ENCODE data around the gene MTO1.
"Not testable (repeated sequence)": the region's sequence is repeated elsewhere in the genome, so short reads cannot be mapped to it uniquely, and the experiment has no call there.

Gene MTO1

DNA sequence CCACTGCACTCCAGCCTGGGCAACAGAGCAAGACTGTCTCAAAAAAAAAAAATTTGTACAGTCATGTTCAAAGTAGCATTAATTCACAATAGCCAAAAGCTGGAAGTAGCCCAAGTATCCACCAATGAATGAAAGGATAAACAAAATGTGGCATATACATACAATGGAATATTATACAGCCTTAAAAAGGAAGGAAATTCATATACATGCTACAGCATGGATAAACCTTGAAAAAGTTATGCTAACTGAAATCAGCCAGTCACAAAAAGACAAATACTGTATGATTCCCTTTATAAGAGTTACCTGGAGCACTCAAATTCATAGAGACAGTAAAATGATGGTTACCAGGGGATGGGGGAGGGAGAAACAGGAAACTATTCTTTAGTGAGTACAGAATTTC is 43.6 kb downstream of the MTO1 start:
- DNase-seq, result no peak

DNA sequence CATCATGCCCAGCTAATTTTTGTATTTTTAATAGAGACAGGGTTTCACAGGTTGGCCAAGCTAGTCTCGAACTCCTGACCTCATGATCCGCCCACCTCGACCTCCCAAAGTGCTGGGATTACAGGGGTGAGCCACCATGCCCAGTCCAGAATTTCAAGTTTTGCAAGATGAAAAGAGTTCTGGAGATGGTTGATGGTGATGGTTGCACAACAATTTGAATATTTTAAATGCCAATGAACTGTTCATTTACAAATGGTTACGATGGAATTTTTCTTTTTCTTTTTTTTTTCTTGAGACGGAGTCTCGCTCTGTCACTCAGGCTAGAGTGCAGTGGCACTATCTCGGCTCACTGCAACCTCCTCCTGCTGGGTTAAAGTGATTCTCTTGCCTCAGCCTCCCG is 44.2 kb downstream of the MTO1 start:
- not testable (repeated sequence) for DNase-seq

DNA sequence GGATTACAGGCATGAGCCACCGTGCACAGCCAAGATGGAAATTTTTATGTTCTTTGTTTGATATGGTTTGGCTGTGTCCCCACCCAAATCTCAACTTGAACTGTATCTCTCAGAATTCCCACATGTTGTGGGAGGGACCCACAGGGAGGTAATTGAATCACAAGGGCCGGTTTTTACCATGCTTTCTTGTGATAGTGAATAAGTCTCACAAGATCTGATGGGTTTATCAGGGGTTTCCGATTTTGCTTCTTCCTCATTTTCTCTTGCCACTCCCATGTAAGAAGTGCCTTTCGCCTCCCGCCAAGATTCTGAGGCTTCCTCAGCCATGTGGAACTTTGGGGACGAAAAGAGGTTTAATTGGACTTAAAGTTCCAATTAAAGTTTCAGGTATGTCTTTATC is 44.7 kb downstream of the MTO1 start:
- DNase-seq, result no peak

DNA sequence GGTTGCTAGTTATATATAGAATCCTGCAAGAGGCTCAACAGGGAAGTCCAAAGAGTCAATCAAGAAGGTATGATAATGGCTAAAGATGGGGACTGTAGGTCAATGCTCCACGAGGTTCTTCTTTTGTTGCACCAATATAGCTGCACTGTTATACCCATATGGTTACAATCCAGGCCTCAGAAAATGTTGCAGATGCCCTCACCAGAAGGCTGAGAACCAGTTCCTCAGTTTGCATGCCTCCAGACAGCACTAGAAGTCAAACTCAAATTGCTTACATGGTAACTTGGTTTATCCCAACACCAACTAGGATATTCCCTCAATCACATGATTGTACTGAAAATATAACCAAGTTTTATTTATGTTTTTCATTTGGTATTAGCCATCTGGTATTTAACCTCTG is 47.2 kb downstream of the MTO1 start:
- DNase-seq, result no peak

DNA sequence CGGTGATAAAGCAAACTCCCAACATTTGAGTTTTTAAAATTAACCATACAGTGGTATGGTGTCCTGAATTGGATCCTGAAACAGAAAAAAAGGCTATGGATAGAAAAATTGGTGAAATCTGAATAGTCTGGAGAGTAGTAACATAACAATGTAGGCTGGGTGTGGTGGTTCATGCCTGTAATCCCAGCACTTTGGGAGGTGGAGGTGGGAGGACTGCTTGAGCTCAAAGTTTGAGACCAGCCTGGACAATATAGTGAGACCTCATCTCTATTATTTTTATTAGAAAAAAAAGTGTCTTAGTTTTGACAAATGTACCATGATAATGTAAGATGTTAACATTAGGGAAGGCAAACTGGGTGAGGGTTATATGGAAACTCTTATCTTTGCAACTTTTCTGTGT is 48.3 kb downstream of the MTO1 start:
- no peak for DNase-seq

DNA sequence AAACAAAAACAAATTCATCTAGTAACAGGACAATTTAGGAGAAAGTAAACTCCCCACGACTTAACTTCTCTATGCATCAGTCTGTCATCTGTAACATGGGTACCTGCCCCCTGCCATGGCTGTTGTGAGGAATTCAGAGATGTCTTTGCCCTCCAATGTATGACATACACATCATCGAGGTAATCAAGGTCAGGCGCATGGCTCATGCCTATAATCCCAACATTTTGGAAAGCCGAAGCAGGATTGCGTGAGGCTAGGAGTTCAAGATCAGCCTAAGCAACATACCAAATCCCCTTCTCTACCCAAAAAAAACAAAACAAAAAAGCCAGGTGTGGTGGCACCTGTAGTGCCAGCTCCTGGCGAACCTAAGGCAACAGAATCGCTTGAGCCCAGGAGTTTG is 50.3 kb downstream of the MTO1 start:
- no peak for DNase-seq

DNA sequence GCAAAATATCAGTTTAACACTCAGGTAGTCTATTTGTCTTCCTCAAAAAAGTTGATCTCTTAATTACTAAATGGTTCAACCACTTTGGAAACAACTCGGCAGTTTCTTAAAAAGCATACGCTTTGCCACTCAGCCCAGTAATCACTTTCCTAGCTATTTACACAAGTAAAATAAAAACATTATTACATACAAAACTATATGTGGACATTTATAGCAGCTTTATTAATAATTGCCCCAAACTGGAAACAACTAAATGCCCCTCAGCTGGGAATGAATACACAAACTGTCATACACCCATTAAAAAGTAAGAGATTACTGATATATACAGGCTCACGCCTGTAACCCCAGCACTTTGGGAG is 51.9 kb downstream of the MTO1 start:
- DNase-seq, result no peak

DNA sequence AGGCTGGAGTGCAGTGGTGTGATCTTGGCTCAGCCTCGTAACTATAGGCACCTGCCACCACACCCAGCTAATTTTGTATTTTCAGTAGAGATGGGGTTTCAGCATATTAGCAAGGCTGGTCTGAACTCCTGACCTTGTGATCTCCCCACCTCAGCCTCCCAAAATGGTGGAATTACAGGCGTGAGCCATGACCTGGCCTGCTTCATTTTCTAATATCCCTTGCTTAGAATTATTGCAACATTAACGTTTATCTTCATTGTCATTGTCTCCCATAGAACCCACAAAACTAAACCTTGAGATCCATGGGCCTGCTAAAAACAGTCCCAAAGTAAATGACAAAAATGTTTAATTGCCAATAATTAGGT is 53.2 kb downstream of the MTO1 start:
- DNase-seq, result no peak

DNA sequence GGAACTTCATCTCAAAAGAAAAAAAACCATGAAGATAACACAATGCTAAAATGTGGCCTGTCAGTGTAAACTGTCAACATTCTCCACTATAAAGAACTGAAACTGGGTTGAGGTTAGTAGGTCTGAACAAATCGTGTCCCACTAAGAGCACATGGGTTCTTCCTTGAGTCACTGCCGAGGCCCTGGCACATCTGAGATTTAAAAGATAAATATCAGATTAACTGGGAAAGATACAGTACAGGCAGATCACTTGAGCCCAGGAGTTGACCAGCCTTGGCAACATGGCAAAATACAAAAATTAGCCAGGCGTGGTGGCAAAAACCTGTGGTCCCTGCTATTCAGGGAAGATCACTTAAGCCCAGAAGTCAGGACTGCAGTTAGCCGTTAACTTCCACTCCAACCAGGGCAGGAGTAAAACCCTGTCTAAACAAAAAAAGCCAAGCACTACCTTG is 53.7 kb downstream of the MTO1 start:
- DNase-seq, result no peak

DNA sequence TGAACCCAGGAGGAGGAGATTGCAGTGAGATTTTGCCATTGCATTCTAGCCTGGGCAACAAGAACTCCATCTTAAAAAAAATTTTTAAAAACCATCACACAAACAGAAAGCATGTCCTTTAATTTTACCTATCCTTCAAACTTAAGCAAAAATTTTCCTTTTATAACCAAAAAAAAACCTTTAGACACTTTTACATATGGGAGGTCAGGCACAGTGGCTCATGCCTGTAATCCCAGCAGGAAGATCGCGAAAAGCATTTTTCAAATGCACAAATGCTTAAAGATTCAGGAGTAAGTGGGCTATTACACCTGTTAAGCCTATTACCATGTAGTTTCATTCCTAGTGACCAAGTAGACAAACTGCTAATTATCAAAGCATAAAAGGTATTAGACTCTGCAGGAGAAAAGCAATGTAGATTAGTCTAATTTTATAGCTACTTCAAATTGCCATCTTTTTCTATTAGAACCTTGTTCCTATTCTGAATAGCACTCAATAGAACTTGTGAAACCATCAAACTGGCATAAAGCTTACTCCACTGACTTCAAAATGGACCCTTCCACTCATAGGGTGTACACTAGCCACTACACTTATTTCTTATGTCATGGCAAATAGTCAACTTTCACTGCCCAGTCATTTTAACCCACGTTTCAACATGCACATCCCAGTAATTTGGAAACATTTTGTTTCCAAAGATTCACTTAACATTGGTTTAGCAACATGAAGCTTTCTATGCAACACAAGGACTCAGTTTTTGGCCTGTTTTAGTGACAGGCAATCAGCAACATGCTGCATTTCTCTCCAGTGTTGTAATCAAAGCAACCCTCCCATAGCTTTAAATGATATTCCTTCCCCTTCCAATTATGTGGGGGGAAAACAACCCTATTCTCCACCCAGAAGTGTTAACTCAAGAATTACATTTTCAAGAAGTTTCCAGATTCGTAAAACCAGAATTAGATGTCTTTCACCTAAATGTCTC is 55.3 kb downstream of the MTO1 start:
- no peak for DNase-seq

DNA sequence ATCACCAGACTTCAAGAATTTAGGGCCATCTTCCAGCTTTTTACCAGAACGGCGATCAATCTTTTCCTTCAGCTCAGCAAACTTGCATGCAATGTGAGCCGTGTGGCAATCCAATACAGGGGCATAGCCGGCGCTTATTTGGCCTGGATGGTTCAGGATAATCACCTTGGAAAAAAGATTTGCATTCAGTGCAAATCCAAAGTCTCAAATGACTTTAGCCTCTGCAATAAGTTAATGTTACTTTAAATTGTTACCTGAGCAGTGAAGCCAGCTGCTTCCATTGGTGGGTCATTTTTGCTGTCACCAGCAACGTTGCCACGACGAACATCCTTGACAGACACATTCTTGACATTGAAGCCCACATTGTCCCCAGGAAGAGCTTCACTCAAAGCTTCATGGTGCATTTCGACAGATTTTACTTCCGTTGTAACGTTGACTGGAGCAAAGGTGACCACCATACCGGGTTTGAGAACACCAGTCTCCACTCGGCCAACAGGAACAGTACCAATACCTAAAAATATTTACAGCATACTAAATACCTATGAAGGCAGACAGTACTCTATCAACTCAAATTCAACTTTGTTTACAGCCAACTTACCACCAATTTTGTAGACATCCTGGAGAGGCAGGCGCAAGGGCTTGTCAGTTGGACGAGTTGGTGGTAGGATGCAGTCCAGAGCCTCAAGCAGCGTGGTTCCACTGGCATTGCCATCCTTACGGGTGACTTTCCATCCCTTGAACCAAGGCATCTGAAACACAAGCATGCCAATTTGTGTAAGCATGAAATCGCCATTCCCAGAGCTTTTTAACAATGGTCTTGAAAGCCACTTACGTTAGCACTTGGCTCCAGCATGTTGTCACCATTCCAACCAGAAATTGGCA is 56.8 kb downstream of the MTO1 start:
- not testable (repeated sequence) for DNase-seq

DNA sequence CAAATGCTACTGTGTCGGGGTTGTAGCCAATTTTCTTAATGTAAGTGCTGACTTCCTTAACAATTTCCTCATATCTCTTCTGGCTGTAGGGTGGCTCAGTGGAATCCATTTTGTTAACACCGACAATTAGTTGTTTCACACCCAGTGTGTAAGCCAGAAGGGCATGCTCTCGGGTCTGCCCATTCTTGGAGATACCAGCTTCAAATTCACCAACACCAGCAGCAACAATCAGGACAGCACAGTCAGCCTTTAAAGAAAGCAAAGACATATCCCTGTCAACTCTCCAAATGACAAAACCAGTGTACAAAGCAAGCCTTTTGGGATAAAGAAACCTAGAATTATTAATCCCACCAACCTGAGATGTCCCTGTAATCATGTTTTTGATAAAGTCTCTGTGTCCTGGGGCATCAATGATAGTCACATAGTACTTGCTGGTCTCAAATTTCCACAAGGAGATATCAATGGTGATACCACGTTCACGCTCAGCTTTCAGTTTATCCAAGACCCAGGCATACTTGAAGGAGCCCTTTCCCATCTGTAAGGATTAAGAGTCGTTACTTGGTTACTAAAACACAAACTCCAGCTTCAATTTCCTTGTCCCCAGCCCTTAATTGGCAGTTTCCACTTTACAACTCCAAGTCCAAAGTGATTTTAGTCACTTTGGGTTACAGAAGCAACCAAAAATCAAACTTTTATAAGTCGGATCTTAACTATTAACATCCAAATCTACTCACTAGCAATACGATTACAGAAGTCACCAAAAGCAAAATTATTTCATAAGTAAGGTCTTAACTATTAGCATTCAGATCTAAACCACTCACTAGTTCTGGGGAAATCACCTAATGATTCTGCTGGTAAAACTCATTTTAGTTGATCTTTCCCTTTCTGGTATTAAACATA is 57.7 kb downstream of the MTO1 start:
- not testable (repeated sequence) for DNase-seq

DNA sequence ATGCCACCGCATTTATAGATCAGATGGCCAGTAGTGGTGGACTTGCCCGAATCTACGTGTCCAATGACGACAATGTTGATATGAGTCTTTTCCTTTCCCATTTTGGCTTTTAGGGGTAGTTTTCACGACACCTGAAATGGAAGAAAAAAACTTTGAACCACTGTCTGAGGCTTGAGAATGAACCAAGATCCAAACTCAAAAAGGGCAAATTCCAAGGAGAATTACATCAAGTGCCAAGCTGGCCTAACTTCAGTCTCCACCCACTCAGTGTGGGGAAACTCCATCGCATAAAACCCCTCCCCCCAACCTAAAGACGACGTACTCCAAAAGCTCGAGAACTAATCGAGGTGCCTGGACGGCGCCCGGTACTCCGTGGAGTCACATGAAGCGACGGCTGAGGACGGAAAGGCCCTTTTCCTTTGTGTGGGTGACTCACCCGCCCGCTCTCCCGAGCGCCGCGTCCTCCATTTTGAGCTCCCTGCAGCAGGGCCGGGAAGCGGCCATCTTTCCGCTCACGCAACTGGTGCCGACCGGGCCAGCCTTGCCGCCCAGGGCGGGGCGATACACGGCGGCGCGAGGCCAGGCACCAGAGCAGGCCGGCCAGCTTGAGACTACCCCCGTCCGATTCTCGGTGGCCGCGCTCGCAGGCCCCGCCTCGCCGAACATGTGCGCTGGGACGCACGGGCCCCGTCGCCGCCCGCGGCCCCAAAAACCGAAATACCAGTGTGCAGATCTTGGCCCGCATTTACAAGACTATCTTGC is 58.6 kb downstream of the MTO1 start:
- peak; percentile 66 for DNase-seq

DNA sequence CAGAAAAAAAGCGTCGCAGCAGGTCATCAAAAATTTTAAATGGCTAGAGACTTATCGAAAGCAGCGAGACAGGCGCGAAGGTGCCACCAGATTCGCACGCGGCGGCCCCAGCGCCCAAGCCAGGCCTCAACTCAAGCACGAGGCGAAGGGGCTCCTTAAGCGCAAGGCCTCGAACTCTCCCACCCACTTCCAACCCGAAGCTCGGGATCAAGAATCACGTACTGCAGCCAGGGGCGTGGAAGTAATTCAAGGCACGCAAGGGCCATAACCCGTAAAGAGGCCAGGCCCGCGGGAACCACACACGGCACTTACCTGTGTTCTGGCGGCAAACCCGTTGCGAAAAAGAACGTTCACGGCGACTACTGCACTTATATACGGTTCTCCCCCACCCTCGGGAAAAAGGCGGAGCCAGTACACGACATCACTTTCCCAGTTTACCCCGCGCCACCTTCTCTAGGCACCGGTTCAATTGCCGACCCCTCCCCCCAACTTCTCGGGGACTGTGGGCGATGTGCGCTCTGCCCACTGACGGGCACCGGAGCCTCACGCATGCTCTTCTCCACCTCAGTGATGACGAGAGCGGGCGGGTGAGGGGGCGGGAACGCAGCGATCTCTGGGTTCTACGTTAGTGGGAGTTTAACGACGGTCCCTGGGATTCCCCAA is 59.3 kb downstream of the MTO1 start, which contains the start of gene EEF1A1:
Gene EEF1A1 (minus strand): TSS at position 345 of the 663 bp plus-strand sequence. CDS start 1,006 bp downstream, outside the sequence.
- peak; percentile 99 for DNase-seq

DNA sequence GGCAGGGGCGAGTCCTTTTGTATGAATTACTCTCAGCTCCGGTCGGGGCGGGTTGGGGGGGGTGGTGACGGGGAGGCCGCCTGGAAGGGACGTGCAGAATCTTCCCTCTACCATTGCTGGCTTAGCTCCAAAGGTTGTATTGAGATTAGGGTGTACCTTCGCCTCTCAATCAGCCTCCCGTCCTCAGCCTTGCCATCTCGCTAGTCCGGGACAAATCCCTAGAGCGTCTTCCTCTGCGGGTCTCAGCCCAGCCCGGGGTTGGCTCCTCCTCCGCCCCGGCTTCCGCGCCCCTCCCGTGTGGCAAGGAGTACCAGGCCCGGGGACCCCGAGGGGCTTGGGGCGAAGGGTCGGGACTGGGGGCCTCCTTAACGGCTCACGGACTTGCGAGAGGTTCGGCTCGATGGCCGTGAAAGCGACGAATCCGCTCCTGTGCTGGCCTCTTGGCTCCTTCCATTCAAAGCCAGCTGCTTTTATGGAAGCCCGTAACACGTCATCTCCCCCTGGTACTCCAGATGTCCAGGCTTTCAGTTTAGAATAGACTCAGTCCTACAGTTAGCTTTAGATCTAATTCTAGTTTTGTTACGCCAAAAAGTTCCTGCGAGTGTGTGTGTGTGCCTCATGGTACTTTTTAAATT is 59.9 kb downstream of the MTO1 start:
- no peak for DNase-seq

DNA sequence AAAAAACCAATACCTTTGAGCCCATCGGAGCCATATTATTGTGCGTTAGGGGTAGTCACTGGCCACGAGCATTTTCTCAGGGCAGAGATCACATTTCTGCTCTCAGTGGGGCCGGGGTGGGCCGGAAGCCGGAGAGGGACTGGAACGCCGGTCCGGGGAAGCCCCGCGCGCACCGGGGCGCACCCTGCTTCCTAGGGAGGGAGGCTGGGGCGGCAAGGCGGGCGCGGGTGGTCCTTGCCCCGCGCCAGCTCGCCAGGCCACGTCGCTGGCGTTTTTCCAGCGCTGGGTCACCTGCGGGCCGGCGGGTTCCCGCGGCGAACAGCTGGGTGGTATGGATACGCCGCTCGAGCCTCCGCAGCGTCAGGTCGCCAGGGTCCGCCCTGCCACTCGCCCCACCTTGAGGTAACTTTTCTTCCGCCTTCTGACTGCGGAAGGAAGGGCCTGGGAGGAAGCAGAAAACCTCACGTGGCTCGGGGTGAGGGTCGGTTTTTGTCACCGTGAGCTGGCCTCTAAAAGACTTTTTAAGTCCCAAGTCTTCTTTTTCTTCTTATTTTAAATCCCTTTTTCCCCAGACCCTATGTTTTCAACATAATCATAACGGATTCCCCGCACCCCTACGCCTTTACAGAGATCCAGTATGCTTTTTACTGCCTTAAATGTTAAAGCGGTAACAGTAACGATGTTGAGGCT is 62.0 kb downstream of the MTO1 start:
- peak; percentile 72 for DNase-seq

DNA sequence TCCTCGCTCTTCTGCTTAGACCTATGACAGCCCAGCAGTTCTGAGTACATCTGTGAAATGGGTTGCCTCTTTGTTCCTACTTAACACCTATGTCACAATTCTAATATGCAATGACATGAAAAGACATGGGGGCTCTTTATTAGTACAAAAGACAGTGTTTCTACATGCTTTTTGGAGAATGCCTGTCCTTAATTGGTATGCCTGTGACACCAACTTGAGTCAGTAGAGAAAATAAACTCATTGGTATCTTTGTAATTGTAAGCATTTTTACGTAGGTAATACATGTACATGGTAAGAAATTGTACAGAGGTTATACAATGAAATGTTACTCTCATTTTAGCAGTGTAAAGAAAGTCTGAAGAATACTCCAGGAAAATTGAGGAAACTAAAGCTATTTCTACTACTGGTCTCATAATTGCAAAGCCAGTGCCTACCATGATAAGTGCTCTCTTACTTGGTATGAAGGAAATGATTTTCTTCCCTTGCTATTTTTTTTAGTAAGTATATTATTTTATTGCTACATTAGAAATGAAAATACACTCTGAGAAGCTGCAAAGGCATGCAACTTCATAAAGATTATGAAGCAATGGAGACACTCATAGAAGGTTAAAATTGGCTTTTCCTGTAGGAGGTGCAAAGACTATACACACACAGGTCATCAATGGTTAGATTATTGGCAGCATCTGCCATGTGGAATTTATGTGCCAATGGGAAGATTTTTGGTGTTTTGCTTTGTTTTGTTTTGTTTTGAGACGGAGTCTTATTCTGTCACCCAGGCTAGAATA is 64.2 kb downstream of the MTO1 start:
- no peak for DNase-seq

DNA sequence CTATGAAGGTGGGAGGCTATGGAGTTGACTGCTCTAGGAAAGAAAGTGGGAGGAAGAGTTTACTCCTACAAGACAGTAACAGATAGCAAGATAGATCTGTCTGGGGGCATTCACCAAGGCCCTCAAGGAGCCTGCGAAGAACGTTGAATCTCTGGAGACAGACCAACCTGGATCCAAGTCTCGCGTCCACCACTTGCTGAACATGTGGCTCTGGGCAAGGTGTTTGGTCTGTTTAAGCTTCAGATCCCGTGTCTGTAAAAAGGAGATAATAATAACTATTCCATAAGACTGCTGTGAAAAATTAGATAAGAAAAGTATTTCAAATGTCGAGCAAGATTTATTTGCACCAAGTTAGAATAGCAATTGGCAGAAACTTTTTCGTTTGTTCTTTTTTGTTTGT is 67.4 kb downstream of the MTO1 start:
- no peak for DNase-seq

DNA sequence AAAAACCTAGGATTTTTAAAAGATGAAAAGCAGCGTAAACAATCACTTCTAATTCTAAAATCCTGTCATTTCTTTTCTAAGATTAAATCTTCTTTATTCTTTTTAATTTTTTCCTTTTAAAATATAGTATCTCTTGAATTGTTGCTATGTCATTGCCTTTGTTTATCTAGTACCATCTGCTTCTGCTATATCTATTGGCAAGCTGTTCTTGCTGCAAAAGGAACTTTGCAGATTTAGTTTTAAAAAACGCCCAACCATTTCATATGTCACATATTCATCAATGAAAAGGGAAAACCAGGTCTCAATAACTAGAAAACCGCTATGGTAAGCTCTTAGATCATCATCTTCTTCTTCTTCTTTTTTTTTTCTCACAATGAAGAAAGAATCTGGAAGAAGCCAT is 70.8 kb downstream of the MTO1 start:
- no peak for DNase-seq
